Measurements from ENCODE around the gene SCFD2.

- TF ChIP-seq ZNF274 (IDR thresholded peaks at IDR 0.05; ENCODE audit: low read depth, low read length), result no peak
- TF ChIP-seq YY1 (IDR thresholded peaks at IDR 0.05; ENCODE audit: insufficient read depth, insufficient read length), result no peak
Measured at GRCh38 chr4:53037892-53038291, 328.0 kb downstream of the SCFD2 start.
